Adrenal gland (tissue), 12 donors: Measurements from ENCODE around the gene ERRFI1. TPM values are rescaled to one million over a fixed set of nuclear protein-coding genes. Genes with fewer than 3 reads are reported as not detected.

Experiments
- DNase-seq, 7 donors: peaks; one replicate each; pipeline ENCODE4 v3.0.0-alpha.2; 2019 to 2020
- H3K27ac ChIP-seq, 5 donors: fragments of 200-600 bp; sonication (generic) in 4 of 5; 1 replicate in 3 of 5; 2 replicates in 2 of 5; pipeline versions ENCODE4 v1.5.1 to v1.8.0; 2016 to 2020; ENCODE audit warnings: mild to moderate bottlenecking in 1 of 5
- H3K27me3 ChIP-seq: fragments of 200-600 bp; 2 replicates; pipeline ENCODE4 v1.8.0; 2021
- H3K36me3 ChIP-seq, 2 donors: fragments of 200-600 bp; replicated peaks in 1 of 2; 1 replicate in 1 of 2; 2 replicates in 1 of 2; pipeline versions ENCODE4 v1.5.1 to v1.8.0; 2018 to 2022
- H3K4me1 ChIP-seq, 2 donors: fragments of 200-600 bp; replicated peaks in 1 of 2; 1 replicate in 1 of 2; 2 replicates in 1 of 2; pipeline versions ENCODE4 v1.5.1 to v1.8.0; 2018 to 2021
- H3K4me3 ChIP-seq, 4 donors: fragments of 200-600 bp; sonication (generic) in 3 of 4; one replicate each; pipeline ENCODE4 v1.5.1; 2016 to 2018
- H3K9me3 ChIP-seq, 3 donors: fragments of 200-600 bp; sonication (generic) in 1 of 3; replicated peaks in 1 of 3; 1 replicate in 2 of 3; 2 replicates in 1 of 3; pipeline versions ENCODE4 v1.5.1 to v1.8.0; 2016 to 2021
- CTCF ChIP-seq, 6 experiments: fragments of 450-650 bp in 4 of 6; fragments of 200-600 bp in 2 of 6; sonication (generic) in 1 of 6; IDR thresholded peaks; 1 replicate in 5 of 6; 2 replicates in 1 of 6; pipeline versions ENCODE4 v1.5.1 to v1.8.0; 2016 to 2021; ENCODE audit warnings: antibody characterized with exemption in 6 of 6, mild to moderate bottlenecking in 2 of 6, moderate library complexity in 1 of 6
- POLR2A ChIP-seq, 2 donors: fragments of 450-650 bp; IDR thresholded peaks; one replicate each; pipeline ENCODE4 v1.6.1; 2017; ENCODE audit warnings: antibody characterized with exemption in 2 of 2, mild to moderate bottlenecking in 2 of 2, moderate library complexity in 1 of 2
- WGBS, 4 donors: extraction: QIAGEN DNeasy Blood & Tissue Kit in 2 of 4; methylation state at CpG; one replicate each; pipeline versions ENCODE4 v1.1.5 to v1.1.7; 2013 to 2017; 5-methylcytosine and 5-hydroxymethylcytosine counted together
- intact Hi-C, 2 donors: fragments of 100-400 bp; cut with DNase I; formaldehyde crosslinking; loops; one replicate each; pipeline versions ENCODE4 v1.14.1 to v1.15.0; 2022 to 2023
- polyA plus RNA-seq, 3 donors: library from polyadenylated mRNA; stranded (reverse); fragments of 200-250 nt in 2 of 3; fragments of 350-450 nt in 1 of 3; fragmentation: Illumina TruSeq in 1 of 3; extraction: RNeasy Lipid Tissue Mini Kit (QIAGEN cat#74804) in 1 of 3; gene quantifications; one replicate each; pipeline ENCODE4 v1.2.3, GENCODE V29; 2013 to 2014
- total RNA-seq, 9 donors: library from RNA; depleted of rRNA in 4 of 9; stranded (reverse); fragments of >200 nt in 4 of 9; fragments of 120-200 nt in 1 of 9; fragmentation: NEBNext Ultra II Directional in 1 of 9; extraction: Animal tissue kit (Norgen Biotek cat#: 25700) in 1 of 9; gene quantifications; one replicate each; pipeline versions ENCODE4 v1.1.0 to v1.2.4, GENCODE V29; 2013 to 2023
- donor health status: healthy with polysubstance abuse.
- donor health status: Bipolar disorder and iron deficiency.
- donor health status: DM: yes; HTN: yes; CAD: no.
- donor health status: DM: no; HTN: no; CAD: no.
- donor health status: DM: no; HTN: no; CAD: no.
- donor health status: DM: yes; HTN: yes; CAD: no.

ERRFI1 gene
- total and polyA plus RNA-seq, 12 donors = 14.4 to 71.5 (median 25.7) TPM

GRCh38 chr1:8042134-8042533, 16.0 kb upstream of the ERRFI1 start:
- H3K36me3 ChIP-seq = no peaks in the 10 kb centered on the region
- 70 to 85% (median 77%) methylated on average over 3 of the region's 3 CpGs for WGBS, 4 donors
- no peak overlapping the region for H3K4me3 ChIP-seq
- intact Hi-C loops = no loop called here
- H3K27me3 ChIP-seq = no peaks in the 10 kb centered on the region
- H3K9me3 ChIP-seq = no peaks in the 10 kb centered on the region
- H3K27ac ChIP-seq = no peak overlapping the region
- no peak for DNase-seq
- H3K4me1 ChIP-seq = peaks cover 4% of the 10 kb centered on the region in 2 donors
- TF ChIP-seq POLR2A (IDR thresholded peaks at IDR 0.05) (no peak), CTCF (IDR thresholded peaks at IDR 0.05) (no peak)

- 51 to 71% (median 59%) methylated on average over 1 of the region's 1 CpG for WGBS, 4 donors
Measured at GRCh38 chr1:8040586-8040985, 14.5 kb upstream of the ERRFI1 start.

DNA sequence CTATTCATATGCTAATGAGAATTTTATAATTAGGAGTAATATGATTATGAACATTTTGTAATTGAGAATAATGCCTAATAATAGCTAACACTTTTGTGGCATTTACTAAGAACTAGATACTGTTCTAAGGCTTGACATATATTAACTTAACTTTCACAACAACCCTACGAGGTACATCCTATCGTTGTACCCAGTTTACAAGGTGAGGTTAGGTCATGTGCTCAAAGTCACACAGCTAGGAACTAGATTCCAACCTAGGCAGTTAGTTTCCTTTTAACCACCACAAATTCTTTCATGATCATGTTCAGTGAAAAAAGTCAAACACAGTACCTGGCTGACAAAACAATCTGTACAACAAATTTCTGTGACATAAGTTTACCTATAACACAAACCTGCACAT, 13.0 kb upstream of the ERRFI1 start:
- no peak for TF ChIP-seq POLR2A (IDR thresholded peaks at IDR 0.05)
- TF ChIP-seq CTCF (IDR thresholded peaks at IDR 0.05) = no peak
- Histone ChIP-seq H3K27ac (no peak overlapping the region), H3K4me3 (no peak overlapping the region), H3K9me3 (no peaks in the 10 kb centered on the region), H3K36me3 (no peaks in the 10 kb centered on the region), H3K27me3 (no peaks in the 10 kb centered on the region), H3K4me1 (peaks cover 0 to 4% of the 10 kb centered on the region in 2 donors)
- DNase-seq = no peak
- 83 to 92% (median 90%) methylated on average over 2 of the region's 2 CpGs for WGBS, 4 donors
- intact Hi-C loops = loop anchor here (10.0 kb wide), 3 partner anchors 86 to 196 kb away; no protein-coding TSS in a partner anchor

More at GRCh38 chr1:8040586-8040985, 14.5 kb upstream of the ERRFI1 start:
- intact Hi-C loops = no loop called here
- no peak for TF ChIP-seq POLR2A (IDR thresholded peaks at IDR 0.05)
- TF ChIP-seq CTCF (IDR thresholded peaks at IDR 0.05) = no peak
- Histone ChIP-seq H3K4me1 (peaks cover 0 to 4% of the 10 kb centered on the region in 2 donors), H3K36me3 (no peaks in the 10 kb centered on the region), H3K27me3 (no peaks in the 10 kb centered on the region), H3K9me3 (no peaks in the 10 kb centered on the region), H3K27ac (peak overlapping the region; percentile 5 to 68 (median 35)), H3K4me3 (no peak overlapping the region)
- DNase-seq = peak; percentile 85 to 95 (median 94)

DNA sequence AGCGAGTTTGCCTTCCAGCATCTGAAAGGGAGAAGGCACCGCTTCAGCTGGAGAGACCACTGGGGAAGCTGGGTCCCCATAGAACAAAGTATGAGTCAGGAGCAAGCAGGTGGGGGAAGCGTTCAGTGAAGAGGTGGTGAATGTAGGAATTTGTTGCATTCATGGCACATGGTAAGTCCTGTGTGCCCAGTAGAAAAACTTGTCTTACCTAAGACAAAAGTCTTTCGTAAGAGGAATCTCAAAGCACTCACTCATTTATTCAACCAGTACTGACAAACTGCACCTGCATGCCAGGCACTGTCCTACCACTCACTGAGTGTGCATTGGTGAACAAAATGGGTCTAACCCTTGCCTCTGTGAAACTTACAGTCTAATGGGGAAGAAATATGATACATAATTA, 9.2 kb upstream of the ERRFI1 start:
- DNase-seq = no peak
- intact Hi-C loops = loop anchor here (10.0 kb wide), 3 partner anchors 90 to 200 kb away; no protein-coding TSS in a partner anchor
- TF ChIP-seq POLR2A (IDR thresholded peaks at IDR 0.05) (no peak), CTCF (IDR thresholded peaks at IDR 0.05) (no peak)
- Histone ChIP-seq H3K4me1 (no peaks in the 10 kb centered on the region), H3K9me3 (no peaks in the 10 kb centered on the region), H3K36me3 (no peaks in the 10 kb centered on the region), H3K27me3 (no peaks in the 10 kb centered on the region), H3K27ac (no peak overlapping the region), H3K4me3 (no peak overlapping the region)
- WGBS, 4 donors = 90 to 96% (median 94%) methylated on average over 4 of the region's 4 CpGs
